ENCODE measurements around the gene HYLS1.

Gene HYLS1

GRCh38 chr11:125881291-125881690, 6.2 kb upstream of the HYLS1 start:
- TF ChIP-seq MAX (IDR thresholded peaks at IDR 0.05) (no peak), TCF12 (IDR thresholded peaks at IDR 0.05; ENCODE audit: low read depth) (no peak), YY1 (IDR thresholded peaks at IDR 0.05; ENCODE audit: low read depth) (no peak), REST (IDR thresholded peaks at IDR 0.05; ENCODE audit: low read depth) (no peak), EP300 (IDR thresholded peaks at IDR 0.05; ENCODE audit: borderline replicate concordance) (no peak), FOXM1 (IDR thresholded peaks at IDR 0.05; ENCODE audit: borderline replicate concordance, low read depth) (no peak), CREB1 (IDR thresholded peaks at IDR 0.05; ENCODE audit: low read depth) (no peak), TEAD4 (IDR thresholded peaks at IDR 0.05) (no peak), RAD21 (IDR thresholded peaks at IDR 0.05; ENCODE audit: low read depth) (no peak)

- TF ChIP-seq TCF12 (IDR thresholded peaks at IDR 0.05; ENCODE audit: low read depth) = no peak
- TF ChIP-seq TAF1 (IDR thresholded peaks at IDR 0.05; ENCODE audit: low read depth) = no peak
- TF ChIP-seq EGR1 (IDR thresholded peaks at IDR 0.05) = no peak
- TF ChIP-seq EP300 (IDR thresholded peaks at IDR 0.05; ENCODE audit: borderline replicate concordance) = no peak
- TF ChIP-seq CREB1 (IDR thresholded peaks at IDR 0.05; ENCODE audit: low read depth) = no peak
- no peak for TF ChIP-seq MAX (IDR thresholded peaks at IDR 0.05)
- no peak for TF ChIP-seq NFIC (IDR thresholded peaks at IDR 0.05)
- TF ChIP-seq YY1 (IDR thresholded peaks at IDR 0.05; ENCODE audit: low read depth) = no peak
- no peak for TF ChIP-seq RAD21 (IDR thresholded peaks at IDR 0.05; ENCODE audit: low read depth)
- no peak for TF ChIP-seq ZBTB7A (IDR thresholded peaks at IDR 0.05; ENCODE audit: low read depth)
- no peak for TF ChIP-seq CEBPB (IDR thresholded peaks at IDR 0.05)
- no peak for TF ChIP-seq FOXM1 (IDR thresholded peaks at IDR 0.05; ENCODE audit: borderline replicate concordance, low read depth)
- no peak for TF ChIP-seq USF1 (IDR thresholded peaks at IDR 0.05)
- no peak for TF ChIP-seq TEAD4 (IDR thresholded peaks at IDR 0.05)
- TF ChIP-seq REST (IDR thresholded peaks at IDR 0.05; ENCODE audit: low read depth) = no peak
These were observed 4.1 kb upstream of the HYLS1 start for GRCh38 chr11:125883375-125883774.

GRCh38 chr11:125886997-125887372, 483 bp upstream of the HYLS1 start:
- TF ChIP-seq RAD21 (IDR thresholded peaks at IDR 0.05; ENCODE audit: low read depth) (no peak), MAX (IDR thresholded peaks at IDR 0.05) (no peak), YY1 (IDR thresholded peaks at IDR 0.05; ENCODE audit: low read depth) (no peak), EP300 (IDR thresholded peaks at IDR 0.05; ENCODE audit: borderline replicate concordance) (no peak), TCF12 (IDR thresholded peaks at IDR 0.05; ENCODE audit: low read depth) (no peak), FOXM1 (IDR thresholded peaks at IDR 0.05; ENCODE audit: borderline replicate concordance, low read depth) (no peak), ZBTB7A (IDR thresholded peaks at IDR 0.05; ENCODE audit: low read depth) (no peak), TAF1 (IDR thresholded peaks at IDR 0.05; ENCODE audit: low read depth) (no peak), EGR1 (IDR thresholded peaks at IDR 0.05) (no peak), NFIC (IDR thresholded peaks at IDR 0.05) (no peak), CREB1 (IDR thresholded peaks at IDR 0.05; ENCODE audit: low read depth) (no peak), CEBPB (IDR thresholded peaks at IDR 0.05) (no peak), TEAD4 (IDR thresholded peaks at IDR 0.05) (no peak), USF1 (IDR thresholded peaks at IDR 0.05) (no peak)

- no peak for TF ChIP-seq EP300 (IDR thresholded peaks at IDR 0.05; ENCODE audit: borderline replicate concordance)
- TF ChIP-seq CEBPB (IDR thresholded peaks at IDR 0.05) = no peak
- TF ChIP-seq RAD21 (IDR thresholded peaks at IDR 0.05; ENCODE audit: low read depth) = no peak
- TF ChIP-seq ZBTB7A (IDR thresholded peaks at IDR 0.05; ENCODE audit: low read depth) = no peak
- no peak for TF ChIP-seq MAX (IDR thresholded peaks at IDR 0.05)
- no peak for TF ChIP-seq TEAD4 (IDR thresholded peaks at IDR 0.05)
- TF ChIP-seq FOXM1 (IDR thresholded peaks at IDR 0.05; ENCODE audit: borderline replicate concordance, low read depth) = no peak
- no peak for TF ChIP-seq CREB1 (IDR thresholded peaks at IDR 0.05; ENCODE audit: low read depth)
- TF ChIP-seq TCF12 (IDR thresholded peaks at IDR 0.05; ENCODE audit: low read depth) = no peak
- TF ChIP-seq EGR1 (IDR thresholded peaks at IDR 0.05) = no peak
- TF ChIP-seq USF1 (IDR thresholded peaks at IDR 0.05) = no peak
- no peak for TF ChIP-seq YY1 (IDR thresholded peaks at IDR 0.05; ENCODE audit: low read depth)
- TF ChIP-seq REST (IDR thresholded peaks at IDR 0.05; ENCODE audit: low read depth) = no peak
- no peak for TF ChIP-seq NFIC (IDR thresholded peaks at IDR 0.05)
These were observed 3.1 kb downstream of the HYLS1 start for GRCh38 chr11:125890447-125891100.

Data from Ishikawa (cell line).